HG03575 (cell line): ENCODE data around the gene ADGRB2.

Experiments
- ATAC-seq: cut with Tn5 transposase; IDR thresholded peaks from one replicate; pipeline ENCODE4 v1.9.1; 2021; ENCODE audit not compliant: unreplicated experiment, insufficient number of reproducible peaks, low FRiP score; ENCODE audit errors: extremely low read depth

The ADGRB2 gene

DNA sequence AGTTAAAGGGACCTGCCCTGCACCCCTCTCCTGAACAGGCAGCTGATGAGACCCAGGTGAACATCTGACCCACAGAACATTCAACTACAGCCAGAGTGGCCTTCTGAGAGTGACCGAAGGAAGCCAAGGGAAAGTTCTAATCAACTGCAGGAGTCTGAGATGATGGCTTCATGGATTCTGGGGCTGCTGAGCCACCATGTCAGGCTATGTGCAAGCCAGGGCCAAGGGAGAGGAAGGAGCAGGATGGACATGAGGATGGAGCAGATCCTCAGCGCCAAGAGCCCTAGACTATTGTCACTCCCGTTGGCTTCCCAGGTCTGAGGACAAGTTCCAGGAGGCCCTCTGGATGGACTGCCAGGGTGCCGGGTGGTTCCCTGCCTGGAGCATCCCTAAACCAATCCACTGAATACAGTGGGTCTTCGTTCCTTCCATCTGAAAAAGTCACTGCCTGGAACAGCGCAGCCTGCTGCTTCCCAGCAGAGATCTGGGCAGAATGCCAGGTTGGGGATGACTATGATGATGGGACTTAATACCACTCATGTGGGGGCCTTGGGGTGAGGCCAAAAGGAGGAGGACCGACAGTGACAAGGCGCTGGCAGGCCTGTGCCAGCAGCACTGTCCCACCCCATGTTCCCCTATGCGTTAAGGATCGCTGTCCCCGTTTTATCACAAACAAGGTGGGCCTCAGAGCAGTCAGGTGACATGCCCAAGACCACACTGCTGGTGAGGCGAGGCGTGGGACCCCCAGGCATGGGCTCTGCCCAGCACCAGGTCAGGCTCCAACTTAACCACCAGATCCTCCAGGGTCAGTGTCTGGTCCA is 31.9 kb upstream of the ADGRB2 start:
- no peak for ATAC-seq

DNA sequence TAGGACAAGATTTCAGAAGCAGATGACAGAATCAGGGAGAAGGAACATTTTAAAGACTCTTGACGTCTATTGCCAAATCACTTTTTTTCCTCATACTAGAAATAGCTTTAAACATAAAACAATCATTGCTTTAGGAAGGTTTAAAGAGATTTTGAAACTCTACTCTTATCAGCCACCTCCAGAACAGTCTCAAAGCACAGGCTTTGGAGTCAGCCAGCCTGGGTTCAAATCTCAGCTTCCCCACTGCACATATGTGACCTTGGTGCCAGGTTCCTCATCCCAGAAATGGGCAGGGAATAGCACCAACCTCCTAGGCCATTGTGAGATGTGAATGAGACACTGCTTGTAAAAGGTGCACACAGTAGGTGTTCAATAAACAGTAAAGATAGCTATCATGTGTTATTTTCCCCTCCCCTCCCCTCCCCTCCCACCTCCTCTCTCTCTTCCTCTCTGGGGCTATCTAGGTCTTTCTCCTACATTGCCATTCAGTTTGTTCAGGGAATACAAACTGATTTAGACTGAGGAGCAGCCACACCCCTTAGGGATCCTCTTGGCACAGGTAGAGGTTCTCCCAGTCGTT is 31.0 kb upstream of the ADGRB2 start:
- no peak for ATAC-seq

DNA sequence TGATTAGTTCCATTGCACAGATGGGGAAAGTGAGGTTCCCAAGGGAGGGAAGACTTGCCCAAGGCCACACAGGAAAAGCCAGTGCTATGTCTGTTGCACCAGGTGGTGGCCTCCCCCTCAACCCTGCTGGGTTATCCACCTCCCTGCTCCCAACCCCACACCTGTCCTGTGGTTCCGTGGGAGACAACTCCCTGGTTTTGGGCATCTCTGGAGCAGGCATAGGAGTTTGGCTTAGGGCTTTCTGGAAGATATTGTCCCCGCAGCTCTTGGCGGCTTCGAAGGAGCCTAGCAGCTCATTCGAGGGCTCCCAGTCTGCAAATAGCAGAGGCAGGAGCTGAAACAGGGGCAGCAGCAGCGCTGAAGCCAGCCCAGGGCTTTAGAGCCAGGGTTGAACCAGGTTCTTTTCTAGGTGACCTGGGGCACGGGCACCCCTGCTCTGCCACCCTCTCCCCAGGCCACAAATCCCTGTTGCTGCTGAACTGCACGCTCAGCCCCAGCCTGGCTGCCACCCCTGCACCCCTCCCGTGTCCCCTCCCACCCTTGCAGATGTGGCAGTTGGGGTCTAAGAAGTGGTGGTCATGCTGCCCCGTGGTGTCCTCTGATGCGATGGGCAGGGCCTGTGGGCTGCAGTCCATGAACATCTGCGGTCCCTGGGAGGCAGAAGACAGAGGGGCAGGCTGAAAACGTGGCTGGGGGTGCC is 29.6 kb upstream of the ADGRB2 start:
- no peak for ATAC-seq

DNA sequence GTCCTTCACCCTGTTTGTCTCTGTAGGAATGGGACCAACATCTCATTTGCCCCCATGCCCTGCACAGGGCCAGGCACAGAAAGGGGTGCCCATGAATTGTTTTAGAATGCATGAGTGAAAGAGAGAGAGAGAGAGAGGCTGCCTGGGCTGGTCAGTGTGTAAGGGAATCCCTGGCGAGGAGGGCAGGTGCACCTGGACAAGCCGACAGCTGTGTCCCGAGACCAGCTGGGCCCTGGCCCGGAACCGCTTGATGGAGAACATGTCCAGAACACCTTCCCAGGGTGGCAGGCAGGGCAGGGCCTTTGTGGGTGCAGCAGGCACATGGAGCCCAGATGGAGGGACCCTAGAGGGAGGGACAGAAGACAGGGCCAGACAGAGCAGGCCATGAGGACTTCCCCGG is 28.9 kb upstream of the ADGRB2 start:
- no peak for ATAC-seq

DNA sequence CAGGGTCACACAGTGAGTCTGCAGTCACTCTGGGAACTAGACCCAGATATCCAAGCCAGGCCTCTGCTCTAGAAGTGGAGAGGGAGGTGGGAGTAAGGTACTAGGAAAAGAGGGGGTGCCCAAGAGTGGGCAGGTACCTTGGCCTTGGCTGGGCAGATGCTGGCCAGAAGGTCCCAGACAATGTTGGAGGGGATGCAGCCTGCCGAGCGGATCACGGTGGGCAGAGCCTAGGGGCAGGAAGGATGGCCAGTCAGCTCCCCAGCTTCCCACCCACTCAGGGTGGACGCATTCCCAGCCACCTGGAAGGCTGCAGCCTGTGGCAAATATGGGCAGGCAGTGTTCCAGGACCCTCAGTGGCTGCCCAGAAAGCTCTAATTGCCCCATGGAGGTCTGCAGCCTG is 28.4 kb upstream of the ADGRB2 start:
- ATAC-seq = no peak

DNA sequence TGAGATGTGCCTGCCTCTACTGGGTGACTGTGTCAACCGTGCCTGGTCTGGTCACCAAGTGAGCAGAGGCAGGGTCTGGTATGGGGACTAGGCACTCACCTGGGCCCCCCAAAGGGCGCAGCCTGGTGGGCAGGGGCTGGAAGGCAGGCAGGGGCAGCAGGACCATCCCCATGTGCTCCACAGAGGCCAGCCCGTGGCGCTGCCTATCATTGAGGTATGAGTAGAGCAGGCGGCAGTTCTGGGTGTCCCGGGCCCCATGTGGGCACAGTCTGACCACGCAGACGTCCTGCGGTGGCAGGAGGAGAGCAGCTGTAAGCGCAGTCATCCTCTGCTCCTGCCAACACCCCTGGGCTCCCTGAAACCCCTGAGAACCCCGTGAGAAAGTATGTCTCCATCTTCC is 28.0 kb upstream of the ADGRB2 start:
- ATAC-seq = no peak

DNA sequence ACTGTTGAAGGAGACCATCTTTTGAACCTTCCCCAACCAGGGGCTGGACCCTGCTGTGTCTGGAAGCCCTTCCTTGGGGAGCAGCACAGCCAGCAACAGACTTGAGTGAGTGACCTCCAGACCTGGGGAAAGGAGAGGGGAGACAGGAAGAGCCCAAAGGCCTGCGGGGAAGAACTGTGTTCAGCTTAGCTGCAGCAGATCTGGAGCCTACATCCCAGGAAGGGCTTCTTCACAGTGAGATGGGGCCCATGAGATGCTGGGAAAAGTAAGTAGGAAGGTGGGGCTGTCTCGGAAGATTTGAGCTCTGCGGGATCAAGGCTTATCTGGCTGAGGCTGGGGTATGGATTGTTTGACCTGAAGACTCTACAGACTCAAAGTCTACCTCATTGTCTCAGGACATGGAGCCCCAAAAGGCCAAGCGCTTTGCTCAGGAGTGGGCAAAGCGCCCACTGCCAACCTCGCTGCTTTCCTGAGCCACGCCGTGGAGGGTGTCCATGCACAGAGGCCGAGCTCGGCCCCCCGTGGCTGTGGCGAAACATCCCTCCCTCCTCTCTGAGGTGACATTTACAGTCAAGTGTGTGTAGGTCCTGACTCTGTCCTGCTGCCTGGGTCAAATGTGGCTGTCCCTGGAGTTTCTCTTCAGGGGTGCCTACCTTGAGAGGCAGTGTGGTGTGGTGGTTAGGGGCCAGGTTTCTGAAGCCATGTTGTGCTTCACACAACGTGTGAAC is 27.2 kb upstream of the ADGRB2 start:
- ATAC-seq = no peak

DNA sequence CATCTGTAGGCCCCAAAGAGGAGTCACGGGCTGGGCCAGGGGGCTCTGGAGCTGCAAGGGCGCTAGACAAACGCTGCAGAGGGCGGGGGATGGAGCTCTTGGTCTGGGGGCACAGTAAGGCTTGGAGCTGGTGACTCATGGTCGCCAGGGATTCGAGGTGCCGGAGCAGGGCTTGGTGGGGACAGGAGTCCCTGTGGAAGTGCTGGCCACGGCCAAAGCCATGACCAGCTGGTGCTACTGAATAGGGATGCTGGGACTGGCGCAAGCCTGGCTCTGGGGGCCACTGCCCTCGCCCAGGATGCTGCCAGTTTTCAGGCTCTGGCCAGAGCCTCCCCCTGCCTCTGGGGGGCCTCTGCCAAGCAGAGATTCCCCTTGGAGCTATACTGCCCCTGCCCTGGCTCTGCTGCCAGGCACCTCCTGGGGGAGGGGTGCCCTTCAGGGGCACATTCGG is 26.5 kb upstream of the ADGRB2 start:
- ATAC-seq = no peak

DNA sequence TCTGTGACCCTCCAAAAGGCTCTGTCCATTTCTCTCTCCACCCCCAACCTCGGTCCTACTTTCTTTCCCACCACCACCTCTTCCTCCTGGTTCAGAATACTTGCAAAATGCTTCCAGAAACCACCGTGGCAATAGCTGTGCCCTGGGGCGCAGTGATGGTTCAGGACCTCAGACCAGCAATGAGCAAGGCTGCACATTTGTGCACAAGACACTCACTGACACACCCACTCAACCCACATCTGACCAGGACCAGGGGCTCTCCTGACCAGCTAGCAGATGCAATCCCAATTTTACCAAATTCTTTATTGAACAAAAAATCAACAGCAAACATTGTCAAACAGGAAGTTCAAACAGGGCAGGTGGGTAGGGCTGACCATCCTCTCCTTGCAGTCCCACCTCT is 26.0 kb upstream of the ADGRB2 start:
- no peak for ATAC-seq

DNA sequence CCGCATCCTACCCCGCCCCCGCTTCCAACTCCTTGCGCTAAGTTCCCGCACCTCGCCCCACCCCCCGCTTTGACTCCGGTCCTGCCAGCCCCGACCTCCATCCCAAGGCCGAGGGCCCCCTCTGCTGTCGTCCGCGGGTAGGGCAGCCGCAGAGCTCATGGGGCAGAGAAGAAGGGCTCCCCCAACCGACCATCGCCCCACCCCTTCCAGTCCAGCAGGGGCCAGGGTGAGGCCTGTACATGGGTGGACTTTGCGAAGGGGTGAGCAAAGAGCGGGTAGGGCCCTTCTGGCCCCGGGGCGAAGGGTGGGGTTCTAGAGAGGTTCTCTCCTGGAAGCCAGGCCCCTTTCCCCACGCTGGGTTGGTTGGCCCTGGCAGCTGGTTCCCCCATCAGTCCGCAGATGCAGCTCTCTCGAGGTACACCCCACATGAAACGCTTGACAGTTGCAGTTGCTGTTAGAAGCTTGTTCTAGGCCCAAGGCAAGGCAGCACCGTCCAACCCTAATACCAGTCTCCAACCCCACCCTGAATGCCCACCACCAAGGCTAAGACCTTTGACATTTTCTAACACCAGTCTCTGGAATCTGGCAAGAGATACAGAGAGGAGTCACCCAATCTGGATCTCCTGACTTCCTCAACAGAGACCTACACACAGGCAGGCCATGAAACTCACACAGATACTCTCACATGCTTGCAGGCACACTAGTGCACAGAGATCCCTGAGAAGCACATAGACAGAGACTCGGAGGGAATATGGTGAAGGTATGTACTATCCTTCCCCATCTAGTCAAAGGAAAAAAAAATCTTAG is 25.3 kb upstream of the ADGRB2 start:
- no peak for ATAC-seq

DNA sequence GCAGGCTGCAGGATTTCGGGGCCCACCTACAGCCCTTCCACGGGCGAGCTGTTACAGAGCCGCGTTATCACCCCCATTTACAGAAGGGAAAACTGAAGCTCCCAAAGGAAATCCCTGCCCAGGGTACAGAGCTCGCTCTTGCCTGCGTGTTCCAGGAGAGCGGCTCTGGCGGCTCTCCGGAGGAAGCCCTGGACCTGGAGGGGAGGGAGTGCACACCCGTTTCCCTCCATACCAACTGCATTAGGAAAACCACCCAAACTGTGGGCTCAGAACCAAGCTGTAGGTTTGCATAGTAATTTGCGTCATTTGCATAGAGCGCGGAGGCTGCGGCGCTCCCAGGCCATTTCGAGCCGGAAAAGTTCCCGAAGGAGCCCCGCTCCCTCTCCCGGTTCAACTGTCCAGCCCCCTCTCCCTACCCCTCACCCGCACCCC is 24.7 kb upstream of the ADGRB2 start:
- no peak for ATAC-seq

DNA sequence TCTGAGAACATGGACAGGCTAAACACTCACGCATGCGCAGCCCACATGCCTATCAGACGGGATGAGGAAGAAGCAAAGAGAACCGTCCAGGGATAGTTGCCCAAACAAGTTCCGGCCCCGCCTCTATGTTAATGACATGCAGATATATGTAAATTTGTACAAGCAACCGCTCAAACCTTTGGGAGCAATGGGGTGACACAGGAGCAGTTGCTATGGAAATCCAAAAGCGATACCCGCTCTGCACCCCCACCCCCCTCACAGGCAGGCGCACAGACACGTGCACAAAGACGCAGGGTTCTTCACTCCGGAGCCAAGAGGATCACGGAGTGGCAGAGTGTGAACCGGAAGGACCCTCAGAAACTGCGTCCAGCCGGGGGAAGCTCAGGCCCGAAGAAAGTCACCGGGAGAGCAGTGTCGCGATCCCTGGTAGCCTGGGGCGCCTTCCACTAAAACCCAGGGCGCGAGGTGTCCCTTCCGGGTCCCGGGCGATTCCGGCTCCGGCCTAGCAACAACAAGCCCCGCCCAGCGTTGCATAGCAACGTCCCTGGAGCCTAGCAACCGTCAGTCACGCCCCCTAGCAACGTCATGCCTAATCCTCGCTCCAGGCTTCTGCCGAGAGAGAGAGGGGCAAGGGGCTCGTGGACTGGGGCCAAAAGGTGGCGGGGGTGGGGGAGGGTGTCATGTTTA is 24.1 kb upstream of the ADGRB2 start:
- ATAC-seq = no peak

DNA sequence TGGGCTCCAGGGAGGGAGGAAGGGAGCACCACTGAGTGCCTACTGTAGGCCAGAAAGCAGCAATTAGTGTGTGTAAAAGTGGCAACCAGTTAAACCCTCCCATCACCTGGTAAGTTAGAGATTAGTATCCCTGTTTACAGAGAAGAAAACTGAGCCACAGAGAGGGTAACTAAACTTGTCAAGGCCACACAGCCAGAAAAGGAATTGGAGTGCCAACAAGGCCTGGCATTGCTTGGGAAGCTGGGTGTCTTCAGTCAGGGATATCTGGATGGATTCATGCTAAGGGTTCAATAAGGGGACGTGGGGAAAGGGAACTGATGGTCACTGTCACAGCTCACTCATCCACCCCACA is 23.6 kb upstream of the ADGRB2 start:
- ATAC-seq = no peak

DNA sequence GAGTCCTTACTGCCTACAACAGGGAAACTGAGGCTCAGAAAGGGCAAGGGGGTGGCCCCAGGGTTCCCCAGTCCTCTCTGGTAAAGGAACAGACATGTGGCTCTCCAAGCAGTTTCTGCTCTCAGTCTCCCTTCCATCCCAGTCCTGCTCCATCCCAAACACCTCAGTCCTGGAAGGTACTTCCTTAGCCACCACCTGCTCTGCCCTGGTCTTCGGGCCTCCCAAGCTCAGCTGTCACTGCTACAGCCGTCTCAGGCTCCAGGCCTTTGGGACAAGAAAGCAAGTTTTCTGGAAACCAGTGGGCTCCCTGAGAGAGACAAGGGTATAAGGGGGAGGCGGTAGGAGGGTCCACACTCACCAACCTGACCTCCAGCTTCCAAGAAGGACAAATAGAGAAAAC is 23.1 kb upstream of the ADGRB2 start:
- ATAC-seq = no peak

DNA sequence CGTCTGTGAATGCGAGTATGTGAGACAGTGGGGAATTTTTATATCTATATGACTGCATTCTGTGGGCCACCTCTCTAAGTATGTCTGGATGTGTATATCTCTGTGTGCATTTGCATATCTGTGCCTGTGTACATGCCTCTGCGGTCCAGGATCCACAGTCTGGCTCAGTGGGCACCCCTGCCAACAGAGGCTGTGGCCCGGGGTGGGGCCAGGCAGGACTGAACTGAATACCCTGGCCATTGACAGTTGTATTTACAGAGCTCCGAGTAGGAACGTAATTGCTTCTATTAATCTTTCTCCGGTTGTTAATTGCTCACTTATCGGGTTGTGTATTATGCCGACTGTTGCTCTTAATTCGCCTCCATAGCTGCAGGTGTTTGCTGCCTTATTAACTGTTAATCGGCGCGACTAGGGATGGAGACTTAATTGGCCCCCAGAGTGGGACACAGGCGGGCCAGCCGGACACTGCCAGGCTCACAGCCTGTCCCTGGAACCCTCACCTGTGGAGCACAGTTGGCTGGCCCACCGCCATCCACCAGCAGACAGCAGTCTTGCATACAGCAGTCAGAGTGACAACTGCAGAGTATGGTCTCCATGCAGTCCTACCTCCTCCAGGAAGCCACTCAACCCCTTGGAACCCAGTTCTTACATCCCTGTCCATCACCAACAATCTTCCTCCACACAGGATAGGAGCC is 22.4 kb upstream of the ADGRB2 start:
- no peak for ATAC-seq

DNA sequence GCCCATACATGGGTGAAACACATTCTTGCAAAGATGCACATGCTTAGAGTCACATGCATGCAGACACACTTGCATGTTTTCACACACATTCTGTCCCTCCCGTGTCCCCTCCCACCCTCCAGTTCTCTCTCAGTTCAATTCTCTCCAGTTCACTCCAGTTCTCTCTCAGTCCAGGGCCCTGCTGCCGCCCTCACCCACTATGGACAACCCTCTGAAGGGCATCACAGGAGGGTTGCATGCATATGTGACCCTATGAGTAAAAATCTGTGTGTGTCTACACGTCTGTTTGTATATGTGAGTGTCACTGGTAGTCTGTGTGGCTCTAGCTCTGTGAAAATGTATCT is 21.8 kb upstream of the ADGRB2 start:
- no peak for ATAC-seq

DNA sequence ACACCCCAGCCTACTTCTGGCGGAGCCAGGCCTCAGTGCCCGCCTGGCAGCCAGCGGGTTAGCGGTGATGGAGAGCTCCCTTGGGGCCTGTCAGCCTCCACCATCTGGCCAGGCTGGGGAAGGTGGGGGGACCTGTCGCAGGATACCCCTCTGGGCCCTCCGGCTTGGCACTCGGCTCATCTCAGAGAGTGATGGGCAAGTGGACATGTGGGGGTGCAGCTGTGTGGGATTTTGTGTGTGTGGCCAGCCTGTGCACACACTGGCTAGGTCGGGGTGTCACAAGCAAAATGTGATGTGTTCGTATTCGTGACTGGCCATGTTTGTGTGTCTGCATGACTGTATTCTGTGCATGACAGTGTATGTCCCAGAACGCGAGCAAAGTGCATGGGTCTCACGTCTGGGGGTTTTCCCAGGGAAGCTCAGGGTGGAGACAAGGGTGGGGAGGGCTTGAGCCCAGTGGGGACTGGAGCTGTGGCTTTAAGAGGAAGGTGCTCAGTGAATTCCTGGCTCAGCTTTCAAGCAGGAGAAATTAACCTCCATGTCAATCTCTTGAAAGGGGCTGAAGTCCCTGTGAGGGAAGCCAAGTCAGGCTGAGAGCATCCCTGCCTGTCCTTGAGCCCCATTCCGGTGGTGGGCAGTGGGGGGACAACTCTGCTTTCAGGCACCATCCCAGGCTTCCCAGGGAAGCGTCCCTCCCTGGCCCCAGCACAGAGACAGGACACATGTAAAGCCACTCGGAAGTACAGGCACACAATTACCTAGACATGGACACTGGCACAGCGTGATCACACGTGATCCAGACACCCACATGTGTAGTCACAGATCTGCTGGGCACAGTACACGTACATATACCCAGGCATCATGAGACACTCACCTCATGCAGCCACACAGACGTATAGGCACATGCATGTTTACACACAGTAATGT is 21.1 kb upstream of the ADGRB2 start:
- ATAC-seq = no peak
